ENCODE data around the gene CHST12.
"Not testable (repeated sequence)": the region's sequence is repeated elsewhere in the genome, so short reads cannot be mapped to it uniquely, and the experiment has no call there.

CHST12 gene

GRCh38 chr7:2379161-2379560 lies 24.2 kb upstream of the CHST12 start:
- DNase-seq, result no peak

GRCh38 chr7:2379821-2380450 lies 23.5 kb upstream of the CHST12 start:
- no peak for DNase-seq

DNA sequence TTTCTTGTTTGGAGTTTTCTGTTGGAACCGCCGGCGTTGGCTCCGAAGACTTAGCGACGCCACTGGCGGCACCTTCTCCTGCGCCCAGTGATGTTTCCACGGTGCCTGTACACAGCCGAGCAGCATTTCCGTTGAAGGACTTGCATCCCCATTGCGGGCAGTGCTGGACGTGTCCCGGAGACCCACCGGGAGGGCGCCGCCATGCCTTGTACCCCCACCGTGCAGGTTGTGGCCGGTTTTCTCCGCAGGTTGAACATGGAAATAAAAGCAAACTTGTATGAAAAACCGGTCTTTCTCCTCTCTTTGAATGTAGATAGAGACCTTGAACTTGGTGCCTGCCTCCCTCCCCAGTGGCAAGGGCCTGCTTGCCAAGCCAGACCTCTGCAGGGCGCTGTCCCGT lies 22.9 kb upstream of the CHST12 start:
- DNase-seq, result no peak

- no peak for DNase-seq
Measured at GRCh38 chr7:2381227-2381626, 22.2 kb upstream of the CHST12 start.

- no peak for DNase-seq
Measured at GRCh38 chr7:2381881-2382509, 21.4 kb upstream of the CHST12 start.

DNA sequence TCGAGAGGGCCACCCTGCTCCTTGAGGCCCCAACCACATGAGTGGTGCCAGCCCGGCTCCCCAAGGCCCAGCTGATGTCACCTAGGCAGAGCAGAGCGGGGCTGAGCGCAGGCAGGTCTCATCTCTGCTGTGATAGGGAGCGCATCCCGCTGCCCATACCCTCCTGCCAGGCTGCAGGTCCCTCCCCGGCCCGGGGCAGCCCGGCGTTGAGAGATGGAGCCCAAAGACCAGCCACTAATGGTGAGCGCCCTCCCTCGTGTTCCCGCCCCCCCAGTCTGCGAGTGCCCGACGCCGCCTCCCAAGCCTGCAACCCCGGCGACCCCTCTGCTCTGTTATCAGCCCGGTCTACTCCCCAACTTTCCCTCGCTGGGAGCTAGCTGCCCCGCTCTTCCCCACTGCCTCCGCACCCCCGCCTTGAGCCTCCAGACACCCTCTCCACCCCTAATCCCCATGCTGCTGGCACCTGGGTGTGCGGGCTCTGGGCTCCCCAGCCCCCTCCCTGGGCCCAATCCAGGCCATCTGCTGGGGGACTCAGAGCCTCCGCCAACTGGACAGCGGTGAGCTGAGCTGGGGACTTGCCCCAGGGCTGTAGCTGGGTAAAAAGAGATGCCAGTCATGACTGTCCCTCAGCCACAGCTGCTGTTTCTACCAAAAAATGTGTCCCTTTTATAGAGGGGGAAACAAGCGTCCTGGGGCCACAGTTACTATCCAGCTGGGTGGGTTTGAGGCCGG lies 19.7 kb upstream of the CHST12 start:
- no peak for DNase-seq

DNA sequence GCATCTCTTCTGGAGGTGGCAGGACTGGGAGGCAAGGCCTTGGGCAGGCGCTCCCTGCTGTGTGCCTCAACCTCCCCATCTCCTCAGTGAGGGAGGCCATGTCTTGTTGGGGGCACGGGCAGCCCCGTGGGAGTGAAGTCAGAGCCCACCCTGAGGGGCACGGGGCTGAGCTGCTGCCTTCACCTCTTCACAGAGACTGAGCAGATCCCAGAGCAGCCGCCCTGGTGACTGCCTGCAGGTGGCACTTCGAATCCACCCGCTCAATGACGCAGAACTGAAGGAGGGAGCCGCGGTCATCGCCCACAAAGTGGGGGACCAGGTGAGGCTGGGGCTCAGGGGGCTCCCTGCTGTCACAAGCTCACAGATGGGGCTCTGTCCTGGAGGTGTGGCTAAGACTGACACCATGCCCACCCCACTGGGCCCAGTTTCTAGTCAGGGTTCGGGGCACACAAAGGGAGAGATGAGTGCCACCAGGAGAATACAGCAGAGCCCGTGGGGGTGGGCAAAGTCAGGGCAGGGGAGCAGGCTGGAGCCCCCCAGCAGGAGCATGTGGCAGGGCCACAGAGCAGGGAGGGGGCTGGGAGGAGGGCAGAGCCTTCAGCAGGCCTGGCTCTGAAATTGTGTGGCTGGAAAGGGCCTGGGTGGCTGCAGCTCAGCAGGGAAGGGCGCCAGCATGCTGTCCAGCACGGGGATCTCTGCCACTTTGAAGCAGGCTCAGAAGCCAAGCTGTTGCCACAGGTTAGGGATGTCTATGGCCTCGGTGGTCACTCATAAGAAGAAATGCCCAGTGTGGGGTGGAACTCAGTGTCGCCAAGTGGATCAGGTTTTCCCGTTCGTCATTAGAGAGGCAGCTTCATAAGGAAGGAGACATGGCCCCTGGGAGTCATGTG lies 18.8 kb upstream of the CHST12 start:
- no peak for DNase-seq

GRCh38 chr7:2386122-2386521 lies 17.3 kb upstream of the CHST12 start:
- DNase-seq, result not testable (repeated sequence)

DNA sequence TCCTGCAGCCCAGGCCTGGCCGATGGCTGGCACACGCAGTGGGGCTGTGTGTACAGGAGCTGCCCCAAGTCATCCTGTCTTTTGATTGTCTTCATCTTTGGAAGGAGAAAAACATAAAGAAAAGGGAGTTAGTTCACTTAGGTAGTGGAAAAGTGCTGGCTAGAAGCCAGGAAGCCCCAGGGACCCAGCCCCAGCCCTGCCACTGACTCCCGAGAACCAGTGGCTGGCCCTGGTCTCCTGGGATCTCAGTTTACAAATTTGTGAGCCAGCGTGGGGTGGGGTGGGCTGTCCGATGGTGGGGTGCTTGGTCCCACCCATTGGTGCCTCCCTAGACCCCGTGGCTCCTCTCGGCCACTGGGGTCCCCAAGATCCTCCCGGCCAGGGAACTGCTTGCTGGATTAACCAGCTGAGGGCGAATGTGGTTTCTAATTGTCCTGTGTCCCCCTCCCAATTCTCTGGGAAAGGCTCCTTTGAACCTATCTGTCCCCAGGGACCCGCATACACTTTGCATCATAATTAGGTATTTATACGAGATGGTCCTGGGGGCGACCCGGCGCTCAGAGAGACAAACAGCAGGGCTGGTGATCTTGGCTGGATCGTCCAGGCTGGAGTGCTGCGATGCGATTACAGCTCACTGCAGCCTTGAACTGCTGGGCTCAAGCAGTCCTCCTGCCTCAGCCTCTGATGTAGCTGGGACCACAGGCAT lies 16.3 kb upstream of the CHST12 start:
- DNase-seq, result no peak

DNA sequence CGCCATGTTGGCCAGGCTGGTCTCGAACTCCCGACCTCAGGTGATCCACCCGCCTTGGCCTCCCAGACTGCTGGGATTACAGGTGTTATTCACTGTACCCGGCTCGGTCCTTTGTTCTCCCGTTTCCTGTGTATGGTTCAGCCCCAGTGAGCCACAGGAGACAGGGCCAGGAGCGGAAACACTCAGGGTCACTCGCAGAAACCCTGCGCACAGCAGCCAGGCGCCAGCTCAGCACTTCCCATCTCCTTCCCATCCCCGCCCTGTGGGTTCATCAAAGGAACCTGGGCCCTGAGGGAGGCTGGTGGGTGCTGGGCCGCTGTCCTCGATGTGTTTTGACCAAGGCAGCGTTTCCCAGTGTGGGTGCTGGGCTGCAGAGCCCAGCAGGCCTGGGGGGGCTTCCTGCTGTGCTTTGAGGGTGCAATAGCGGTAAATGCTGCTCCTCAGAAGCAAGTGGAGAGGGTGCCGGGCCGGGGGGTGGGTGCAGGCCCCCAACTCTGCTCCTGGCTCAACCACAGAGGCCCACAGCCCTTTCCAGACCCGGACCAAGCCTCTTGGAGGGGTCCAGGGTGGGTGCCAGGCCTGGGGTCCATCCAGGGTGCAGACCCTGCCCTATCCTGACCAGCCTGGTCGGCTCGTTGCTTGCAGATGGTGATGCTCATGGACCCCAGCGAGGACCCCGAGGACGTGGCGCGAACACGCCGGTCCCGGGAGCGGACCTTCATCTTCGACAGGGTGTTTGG lies 15.3 kb upstream of the CHST12 start:
- DNase-seq, result no peak

DNA sequence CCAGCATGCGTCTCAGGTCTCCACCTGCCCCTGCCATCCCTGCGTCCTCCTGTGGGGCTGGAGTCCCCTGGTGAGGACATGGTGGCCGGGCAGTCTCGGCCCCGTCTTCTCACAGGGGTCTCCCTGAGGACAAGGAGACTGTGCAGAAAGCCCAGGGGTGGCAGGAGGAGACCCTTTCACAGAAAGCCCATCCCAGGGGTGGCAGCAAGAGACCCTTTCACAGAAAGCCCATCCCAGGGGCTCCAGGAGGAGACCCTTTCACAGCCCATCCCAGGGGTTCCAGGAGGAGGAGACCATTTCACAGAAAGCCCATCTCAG lies 14.8 kb upstream of the CHST12 start:
- no peak for DNase-seq

GRCh38 chr7:2390020-2390816 lies 13.2 kb upstream of the CHST12 start:
- DNase-seq, result not testable (repeated sequence)

DNA sequence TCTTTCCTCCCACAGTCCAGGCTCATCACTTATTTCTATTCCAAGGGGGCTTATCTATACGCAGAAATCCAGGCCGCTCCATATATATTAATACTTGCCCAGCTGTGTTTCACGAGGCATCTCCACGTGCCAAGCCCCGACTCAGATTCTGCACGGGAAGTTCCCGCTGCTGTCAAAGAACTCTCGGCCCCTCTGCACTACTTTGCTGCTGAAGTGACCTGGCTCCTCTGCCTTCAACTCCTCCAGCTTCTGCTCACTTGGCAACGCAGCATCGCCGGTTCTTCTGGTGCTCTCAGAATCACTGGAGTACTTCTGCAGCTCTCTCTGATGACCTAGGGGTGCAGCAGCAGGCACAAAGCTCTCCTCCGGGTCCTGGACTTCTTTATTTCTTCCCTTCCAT lies 9.7 kb upstream of the CHST12 start:
- no peak for DNase-seq

DNA sequence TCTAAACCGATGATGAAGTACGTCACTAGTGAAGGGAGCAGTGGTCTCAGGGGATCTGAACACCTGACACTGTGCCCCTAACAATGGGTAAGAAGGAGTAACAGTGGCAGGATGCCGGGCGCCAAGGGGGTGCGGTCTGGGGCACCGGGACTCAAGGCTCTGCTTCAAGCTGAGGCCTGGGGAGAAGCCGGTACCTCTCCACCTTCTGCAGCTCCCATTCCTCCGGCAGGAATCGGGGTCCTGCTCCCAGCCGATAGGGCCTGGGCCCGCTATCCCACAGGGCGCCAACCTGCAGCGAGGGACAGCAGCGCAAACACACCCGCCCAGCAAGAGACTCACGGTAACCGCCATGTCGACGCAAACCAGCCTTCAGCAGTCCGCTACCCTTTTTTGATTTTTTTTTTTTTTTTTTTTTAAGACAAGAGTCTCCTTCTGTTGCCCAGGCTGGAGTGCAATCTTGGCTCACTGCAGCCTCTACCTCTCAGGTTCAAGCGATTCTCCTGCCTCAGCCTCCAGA lies 8.8 kb upstream of the CHST12 start:
- no peak for DNase-seq

DNA sequence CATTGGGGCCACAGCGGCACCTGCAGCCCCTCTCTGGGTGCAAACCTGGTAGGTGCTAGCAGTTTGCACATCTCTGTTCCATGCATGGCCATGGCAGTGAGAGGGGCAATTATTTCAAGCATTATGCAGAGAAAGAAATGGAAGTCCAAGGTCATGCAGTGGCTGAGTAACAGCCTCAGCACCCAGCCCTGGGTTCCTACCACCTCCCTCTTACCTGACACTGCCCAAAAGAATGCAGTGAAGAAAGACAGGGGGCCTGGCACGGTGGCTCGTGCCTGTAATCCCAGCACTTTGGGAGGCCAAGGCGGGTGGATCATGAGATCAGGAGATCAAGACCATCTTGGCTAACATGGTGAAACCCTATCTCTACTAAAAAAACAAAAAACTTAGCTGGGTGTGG lies 4.9 kb upstream of the CHST12 start:
- no peak for DNase-seq

DNA sequence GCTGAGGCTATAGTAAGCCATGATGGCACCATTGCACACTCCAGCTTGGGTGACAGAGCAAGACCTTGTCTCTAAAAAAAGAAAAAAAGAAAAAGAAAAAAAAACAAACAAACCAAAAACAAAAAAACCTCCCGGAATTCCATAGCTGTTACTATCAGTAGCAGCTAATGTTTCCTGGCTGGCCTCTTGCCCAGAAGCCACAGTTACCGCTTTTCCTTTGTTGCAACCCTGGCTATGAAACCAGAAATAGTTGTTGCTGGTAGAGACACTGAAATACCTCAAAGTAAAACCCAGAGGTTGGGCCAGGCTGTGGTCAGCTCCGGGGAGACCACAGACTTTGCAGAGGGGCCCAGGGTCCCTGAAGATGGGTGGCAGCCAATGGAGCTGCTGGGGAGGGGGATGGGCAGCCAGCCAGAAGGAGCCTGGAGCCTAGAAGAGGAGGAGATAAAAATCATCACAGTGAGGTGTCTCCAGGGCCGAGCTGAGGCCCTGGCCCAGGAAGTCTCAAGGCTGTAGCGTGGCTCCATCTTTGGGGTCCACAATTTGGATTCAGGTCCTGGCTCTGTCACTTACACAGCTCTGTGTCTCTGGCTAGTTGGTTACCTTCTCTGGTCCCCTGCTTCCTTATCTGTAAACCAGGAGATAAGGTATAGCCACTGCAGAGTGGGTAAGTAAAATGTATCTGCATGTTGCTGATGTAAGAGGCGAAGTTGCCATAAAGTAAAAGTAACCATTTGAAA lies 3.4 kb upstream of the CHST12 start:
- DNase-seq, result peak; percentile 72

- no peak for DNase-seq
Measured at GRCh38 chr7:2402687-2403013, 761 bp upstream of the CHST12 start.

GRCh38 chr7:2403718-2404648 lies 572 bp downstream of the CHST12 start:
- DNase-seq, result no peak

- DNase-seq, result no peak
Measured at GRCh38 chr7:2404714-2405119, 1.3 kb downstream of the CHST12 start.
